GM19023 (cell line): Measurements from ENCODE around the gene MMUT.
"Not testable (repeated sequence)": the region's sequence is repeated elsewhere in the genome, so short reads cannot be mapped to it uniquely, and the experiment has no call there.

Source experiments
- ATAC-seq: cut with Tn5 transposase; IDR thresholded peaks from one replicate; pipeline ENCODE4 v1.9.1; 2021; ENCODE audit warnings: mild to moderate bottlenecking, moderate library complexity; ENCODE audit not compliant: unreplicated experiment

The MMUT gene

DNA sequence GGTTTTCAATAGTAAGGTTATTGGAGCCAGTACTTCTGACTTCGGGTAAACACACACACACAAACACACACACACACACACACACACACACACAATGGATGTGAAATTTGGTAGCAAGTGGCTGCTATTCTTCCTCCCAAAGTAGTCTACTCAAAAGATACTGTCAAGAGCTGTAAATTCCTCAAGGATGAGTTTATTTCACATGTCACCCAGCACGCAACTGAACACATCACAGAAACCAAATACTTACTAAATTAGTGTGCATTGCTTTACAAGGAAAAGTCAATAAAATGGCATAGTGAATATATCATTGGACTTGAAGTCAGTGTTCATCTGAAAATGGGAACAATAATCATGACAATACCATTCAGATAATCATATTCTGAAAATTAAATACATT is 32.9 kb downstream of the MMUT start:
- ATAC-seq: no peak

DNA sequence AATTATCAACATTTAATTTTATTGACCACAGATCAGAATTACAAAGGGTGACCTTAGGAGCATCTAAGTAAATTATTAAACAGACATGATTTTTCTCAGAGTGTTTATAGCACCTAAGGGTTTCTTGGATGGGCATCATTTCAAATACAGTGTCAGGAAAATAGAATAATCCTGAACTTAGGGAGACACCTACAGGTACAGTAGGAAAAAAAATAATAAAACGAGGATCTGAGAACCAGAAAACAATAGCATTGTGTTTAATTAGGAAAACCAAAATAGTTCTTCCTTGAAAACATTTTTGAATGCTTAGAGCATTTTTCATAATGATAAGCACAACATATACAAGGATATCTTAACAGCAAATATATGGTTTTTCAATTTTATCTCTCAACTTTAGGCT is 39.2 kb downstream of the MMUT start:
- no peak for ATAC-seq

DNA sequence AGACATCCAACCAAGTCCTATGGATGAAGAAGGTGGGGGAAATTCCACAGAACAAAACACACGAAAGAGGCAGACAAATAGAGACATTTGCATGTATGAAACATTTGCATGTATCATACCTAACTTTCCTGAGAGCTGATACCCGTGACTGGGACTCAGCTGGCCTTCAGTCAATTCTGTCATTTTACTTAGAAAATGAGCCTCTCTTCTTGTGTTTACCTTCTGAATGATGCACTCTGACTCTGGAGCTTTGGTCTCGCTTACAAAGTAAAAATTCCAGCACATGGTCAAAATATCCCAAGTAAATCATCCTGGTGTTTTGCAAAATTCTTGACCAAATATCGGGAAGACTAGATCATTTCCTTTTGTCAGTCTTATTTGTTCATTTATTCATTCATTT is 46.9 kb downstream of the MMUT start:
- no peak for ATAC-seq

DNA sequence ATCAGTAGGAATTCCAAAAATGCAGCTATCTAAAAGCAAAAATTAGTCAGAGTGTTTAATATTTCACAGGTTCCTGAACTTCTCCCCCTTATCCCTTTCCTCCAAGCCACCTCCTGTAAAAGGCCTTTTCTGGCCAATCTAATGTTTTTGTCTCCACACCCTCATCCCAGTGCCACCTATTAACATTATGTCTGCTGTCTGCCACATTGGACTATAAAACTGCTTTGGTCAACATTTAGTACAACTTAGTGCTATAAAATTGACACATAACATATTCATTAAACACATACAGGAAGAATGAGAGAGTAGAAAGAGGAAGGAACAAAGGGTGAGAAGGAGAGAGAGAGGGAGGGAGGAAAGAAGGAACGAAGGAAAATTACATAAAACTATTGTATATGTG is 47.7 kb downstream of the MMUT start:
- ATAC-seq: no peak

DNA sequence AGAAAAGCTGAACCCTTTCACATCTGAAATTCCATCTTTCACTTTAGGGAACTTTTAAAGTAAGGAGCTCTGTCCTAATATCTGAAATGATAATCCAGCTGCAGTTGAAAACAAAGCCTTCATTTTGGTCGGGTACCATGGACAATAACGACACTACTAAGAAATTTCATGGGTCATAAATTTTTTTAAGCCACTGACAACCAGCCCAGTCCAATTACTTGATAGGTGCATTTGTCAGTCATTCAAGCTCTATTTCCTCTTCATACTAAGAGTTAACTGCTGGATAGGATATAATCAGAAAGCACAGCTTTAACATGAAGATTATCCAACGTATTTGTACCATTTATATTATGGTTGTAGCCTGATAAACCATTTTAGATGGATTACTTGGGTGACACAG is 52.5 kb downstream of the MMUT start:
- no peak for ATAC-seq

DNA sequence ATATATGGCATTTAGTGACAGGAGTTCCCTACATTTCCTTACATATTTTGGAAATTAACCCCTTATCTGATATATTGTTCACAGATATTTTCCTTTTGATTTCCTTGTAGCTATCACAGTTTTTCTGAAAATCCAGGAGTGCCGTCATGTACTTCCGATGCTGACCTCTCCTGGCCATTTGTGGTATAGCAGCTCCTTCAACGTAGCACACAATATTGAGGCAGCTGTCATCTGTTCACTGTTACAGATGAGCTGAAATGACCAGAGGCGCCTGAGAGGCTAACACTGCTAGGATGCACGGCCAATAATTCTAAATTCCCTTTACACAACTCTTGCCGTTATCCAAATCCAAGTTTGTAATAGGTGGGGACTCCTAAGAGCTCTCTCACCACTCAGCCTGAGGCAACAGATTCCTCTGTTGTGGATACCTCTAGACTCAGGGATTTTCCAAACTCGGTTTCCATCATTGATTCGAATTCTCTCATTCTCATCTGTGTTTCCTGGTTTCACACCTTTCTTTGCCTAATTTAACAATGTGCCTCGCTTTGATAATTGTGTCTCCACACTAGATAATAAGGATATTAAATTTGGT is 53.0 kb downstream of the MMUT start:
- peak; percentile 95 for ATAC-seq

DNA sequence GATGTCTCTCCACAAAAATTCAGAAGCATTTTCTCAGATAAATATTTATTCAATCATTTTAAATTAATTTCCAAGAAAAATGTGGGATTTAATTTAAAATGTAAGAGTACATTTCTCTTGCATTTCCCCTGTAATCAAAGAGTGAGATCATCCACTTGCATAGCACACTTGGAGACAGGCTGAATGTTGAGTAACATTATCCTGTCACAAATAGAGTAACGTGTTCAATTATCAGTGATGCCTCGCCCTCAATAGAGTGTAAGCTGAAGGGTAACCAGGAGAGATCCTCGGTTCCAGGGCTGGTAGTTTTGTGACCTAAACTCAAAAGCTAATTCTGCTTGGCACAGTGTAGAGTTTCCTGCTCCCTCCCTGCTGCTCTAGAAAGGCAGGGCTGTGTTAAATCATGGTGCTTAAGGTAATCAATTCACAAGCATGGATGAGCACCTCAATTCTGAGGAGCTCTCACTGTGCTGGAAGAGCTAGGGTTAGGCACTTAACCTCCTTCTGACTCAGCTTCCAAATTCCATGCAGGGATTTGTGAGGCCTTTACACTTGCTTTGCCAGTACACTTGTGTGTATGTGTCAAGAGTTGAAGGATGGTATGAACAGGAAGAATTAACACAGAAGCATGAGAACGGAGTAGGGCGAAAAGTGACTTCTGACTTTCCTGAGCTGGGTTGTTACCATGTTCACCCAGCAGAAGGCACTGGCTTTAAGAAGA is 56.6 kb downstream of the MMUT start:
- ATAC-seq: no peak

DNA sequence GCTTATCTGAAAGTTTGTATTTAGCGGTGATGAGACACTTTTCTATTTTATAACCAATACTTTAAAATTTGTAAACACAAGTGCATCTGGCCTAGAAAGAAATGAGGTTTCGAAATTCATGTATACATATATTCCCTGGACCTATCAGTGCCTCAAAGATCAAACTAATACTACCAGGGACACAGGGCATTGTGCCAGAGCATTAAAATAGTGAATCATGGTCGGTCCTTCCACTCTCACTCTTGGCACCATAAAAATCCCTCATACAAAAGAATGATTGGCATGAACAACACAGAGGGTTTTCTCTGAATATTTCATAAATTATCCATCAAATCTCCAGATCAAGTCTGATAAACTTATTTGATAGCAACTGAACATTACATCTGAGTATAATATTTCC is 62.0 kb downstream of the MMUT start:
- ATAC-seq: no peak

DNA sequence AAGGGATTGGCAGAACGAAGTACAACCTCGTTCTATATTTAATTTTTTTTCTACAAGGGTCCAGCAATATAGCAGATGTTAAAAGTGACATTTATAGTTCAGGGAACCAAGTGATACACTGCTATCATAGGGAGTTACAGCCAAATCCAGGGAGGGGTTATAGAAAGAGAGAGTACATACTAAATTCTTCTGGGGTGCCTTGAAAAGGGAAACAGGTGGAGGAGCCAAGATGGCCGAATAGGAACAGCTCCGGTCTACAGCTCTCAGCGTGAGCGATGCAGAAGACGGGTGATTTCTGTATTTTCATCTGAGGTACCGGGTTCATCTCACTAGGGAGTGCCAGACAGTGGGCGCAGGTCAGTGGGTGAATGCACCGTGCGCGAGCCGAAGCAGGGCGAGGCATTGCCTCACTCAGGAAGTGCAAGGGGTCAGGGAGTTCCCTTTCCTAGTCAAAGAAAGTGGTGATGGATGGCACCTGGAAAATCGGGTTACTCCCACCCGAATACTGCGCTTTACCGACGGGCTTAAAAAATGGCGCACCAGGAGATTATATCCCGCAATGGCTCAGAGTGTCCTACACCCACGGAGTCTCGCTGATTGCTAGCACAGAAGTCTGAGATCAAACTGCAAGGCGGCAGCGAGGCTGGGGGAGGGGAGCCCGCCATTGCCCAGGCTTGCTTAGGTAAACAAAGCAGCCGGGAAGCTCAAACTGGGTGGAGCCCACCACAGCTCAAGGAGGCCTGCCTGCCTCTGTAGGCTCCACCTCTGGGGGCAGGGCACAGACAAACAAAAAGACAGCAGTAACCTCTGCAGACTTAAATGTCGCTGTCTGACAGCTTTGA is 76.2 kb downstream of the MMUT start:
- ATAC-seq: not testable (repeated sequence)

DNA sequence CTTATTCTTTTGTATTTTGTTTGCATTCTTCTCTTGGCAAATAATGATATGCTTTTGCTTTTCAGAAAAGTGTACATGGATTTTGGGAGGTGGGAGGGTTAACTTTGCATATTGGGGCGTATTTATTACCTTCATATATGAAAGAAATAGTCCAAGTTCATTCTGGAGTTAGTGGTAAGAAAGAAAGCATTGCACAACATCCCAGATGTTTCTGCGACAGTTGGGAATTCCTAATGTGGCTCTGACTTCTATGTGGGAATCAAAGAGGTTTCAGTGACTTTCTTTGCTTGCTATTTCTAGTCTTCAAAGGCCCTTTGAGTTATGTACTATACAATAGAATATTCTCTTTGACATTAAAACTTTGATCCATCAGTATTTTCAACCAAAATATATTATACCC is 78.1 kb downstream of the MMUT start:
- ATAC-seq: no peak
